Activated naive CD4-positive, alpha-beta T cell treated with anti-CD3 and anti-CD28 coated beads, Interleukin-2, amount 50 U/mL, for 16 hours (primary cell): ENCODE measurements around the gene MLXIP.

ENCODE experiments used
- DNase-seq: peaks from one replicate; pipeline ENCODE4 v3.0.0-alpha.2; 2020

Gene MLXIP

GRCh38 chr12:122080149-122081082 is 1.9 kb downstream of the MLXIP start:
- no peak for DNase-seq

GRCh38 chr12:122081083-122081696 is 2.6 kb downstream of the MLXIP start:
- DNase-seq, result no peak

GRCh38 chr12:122081697-122082221 is 3.2 kb downstream of the MLXIP start:
- DNase-seq, result no peak

DNA sequence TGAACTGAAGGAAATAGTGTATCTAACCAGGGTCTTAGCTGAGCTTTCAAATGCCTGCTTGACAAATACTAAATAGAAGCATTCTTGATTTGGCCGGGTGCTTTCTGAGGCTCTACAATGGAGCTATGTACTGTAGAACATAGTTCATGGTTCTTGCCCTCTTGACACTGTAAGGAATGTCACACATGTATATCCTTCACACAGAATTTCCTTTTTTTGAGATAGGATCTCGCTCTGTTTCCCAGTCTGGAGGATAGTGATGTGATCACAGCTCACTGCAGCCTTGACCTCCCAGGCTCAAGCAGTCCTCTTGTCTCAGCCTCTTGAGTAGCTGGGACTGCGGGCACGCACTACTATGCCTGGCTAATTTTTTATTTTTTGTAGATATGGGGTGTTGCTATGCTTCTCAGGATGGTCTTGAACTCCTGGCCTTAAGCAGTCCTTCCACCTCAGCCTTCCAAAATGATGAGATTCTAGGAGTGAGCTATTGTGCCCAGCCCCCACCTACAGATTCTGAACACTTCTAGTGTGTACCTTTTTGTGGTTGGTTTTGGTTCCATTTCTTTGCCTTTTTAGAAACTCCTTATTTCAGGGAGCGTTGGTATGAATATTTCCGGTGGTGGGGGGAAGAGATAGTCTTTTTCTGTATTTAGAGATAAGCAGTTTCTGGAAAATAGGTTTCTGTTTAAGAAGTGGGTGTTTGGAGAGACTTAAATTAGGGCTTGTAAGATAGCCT is 4.2 kb downstream of the MLXIP start:
- DNase-seq, result peak; percentile 45

DNA sequence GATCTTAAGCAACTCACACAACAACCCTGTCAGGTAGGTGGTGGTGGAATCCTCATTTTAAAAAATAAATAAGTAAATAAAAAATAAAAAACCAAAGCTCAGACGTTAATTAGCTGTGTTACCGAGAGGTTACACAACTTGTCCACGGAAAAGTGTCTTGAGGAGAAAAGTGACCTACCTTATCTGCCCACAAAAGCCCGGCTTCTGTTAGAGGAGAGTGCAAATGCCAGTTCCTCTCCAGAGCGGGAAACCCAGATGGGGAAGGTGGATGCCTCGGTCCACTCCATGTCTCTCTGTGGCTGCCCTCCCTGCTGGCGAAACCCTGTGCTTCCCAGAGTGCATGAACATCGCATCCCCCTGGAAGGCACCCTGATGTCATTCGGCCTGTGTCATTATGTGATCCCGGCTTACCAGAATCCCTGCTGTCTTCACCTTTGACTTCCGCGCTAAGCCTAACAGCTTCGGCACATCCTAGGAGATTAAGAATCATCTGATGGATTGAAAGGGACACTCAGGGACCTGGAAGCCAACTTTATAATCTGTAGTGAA is 6.4 kb downstream of the MLXIP start:
- DNase-seq, result no peak

GRCh38 chr12:122085591-122085990 is 7.0 kb downstream of the MLXIP start:
- DNase-seq, result no peak

DNA sequence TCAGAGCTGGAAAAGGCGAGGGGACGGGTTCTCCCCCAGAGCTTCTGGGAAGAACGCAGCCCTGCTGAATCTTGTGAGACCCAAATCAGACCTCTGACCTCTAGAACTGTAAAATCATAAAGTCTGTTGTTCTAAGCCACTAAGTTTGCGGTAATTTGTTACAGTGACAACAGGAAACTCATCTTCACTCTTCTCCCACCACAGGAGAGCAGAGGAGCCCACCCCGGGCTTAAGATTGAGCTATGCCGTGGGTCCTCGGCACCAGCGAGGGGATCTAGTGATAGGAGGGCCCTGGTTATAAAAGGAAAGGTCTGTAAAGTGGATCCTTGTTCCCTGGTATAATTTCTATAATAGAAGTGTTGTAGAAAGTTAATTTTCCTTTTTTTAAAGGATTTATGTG is 7.6 kb downstream of the MLXIP start:
- no peak for DNase-seq

DNA sequence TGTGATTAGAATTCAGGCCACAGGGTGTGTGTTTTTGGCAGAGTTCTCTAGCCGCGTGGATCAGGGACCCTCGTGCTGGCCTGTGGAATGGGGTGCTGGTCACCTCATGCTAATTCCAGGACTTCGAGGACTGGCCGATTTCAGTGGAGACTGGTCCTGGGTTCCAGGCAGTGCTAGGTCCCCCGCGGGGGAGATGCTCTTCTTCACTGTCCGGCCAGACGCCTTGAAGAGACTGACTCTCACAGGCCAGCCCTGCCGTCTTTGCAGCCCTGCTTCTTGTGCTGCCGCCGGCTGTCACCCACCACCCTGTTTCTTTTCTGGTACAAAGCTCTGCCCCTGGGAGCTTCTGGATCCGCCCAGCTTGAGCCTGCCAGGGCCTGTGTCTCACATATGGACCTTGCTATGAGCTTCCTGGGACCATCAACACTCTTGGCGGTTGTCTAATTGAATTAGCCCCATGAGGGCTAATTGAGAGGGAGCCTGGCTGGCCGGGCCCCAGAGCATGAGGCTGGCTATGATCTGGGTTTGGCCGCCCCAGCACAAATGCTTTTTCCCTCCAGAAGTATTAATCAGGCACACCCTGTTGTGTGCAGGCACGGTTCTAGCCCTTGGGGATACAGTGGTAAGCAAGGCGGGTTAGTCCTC is 8.2 kb downstream of the MLXIP start:
- no peak for DNase-seq

- no peak for DNase-seq
Observed at GRCh38 chr12:122087431-122088178, 9.0 kb downstream of the MLXIP start.

DNA sequence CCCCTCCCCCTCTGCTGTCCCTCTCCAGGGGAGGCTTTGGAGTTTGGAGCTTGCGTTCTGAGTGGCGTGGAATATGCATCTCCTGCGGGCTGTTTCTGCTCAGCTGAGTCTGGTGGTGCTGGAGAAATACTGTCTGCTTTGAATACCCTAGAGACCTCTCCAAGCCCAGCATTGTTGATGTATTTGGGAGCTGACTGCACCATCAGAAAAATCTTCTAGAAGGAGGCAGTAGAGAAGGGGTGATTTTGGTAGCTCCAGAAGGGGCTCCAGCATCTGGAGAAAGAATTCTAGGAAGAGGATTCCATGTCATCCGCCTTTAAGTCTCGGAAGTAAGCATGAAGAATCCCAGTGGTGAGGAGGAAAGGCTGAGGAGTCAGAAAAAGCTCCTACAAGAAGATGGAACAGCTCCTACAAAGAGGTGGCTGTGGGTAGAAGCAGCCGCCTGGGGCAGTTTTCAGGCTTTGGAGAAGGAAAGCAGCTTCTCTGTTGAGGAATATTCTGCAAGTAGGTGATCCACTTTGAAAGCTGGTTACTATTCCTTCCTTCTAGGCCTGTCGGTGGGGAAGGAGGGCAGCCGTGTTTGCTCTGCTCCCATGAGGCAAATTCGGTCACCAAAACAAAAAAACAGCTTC is 9.7 kb downstream of the MLXIP start:
- DNase-seq, result no peak

- no peak for DNase-seq
Observed at GRCh38 chr12:122089077-122089476, 10.5 kb downstream of the MLXIP start.

GRCh38 chr12:122090759-122091515 is 12.4 kb downstream of the MLXIP start:
- no peak for DNase-seq

GRCh38 chr12:122093098-122093883 is 14.7 kb downstream of the MLXIP start:
- no peak for DNase-seq

GRCh38 chr12:122094137-122094734 is 15.7 kb downstream of the MLXIP start:
- no peak for DNase-seq

- DNase-seq, result no peak
Observed at GRCh38 chr12:122094735-122095631, 16.4 kb downstream of the MLXIP start.

- DNase-seq, result no peak
Observed at GRCh38 chr12:122096014-122096413, 17.5 kb downstream of the MLXIP start.

- DNase-seq, result no peak
Observed at GRCh38 chr12:122096591-122097149, 18.1 kb downstream of the MLXIP start.

DNA sequence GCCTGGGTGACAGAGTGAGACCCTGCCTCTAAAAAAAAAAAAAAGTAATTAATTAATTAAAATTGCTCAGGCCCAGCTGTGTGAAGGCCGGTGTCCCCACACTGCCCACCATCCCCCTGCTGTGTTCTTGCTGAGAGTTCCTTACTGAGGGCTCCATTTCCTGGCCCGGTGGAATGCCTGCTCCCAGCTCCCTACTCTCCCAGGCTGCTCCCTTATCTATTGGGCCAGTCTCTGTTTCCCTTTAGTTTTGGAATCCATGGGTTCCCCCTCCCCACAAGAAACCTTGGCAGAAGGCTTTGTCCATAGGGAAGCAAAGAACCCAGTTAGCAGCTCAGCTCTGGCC is 19.0 kb downstream of the MLXIP start:
- DNase-seq, result no peak
